Neural cell (in vitro differentiated cells): ENCODE measurements around the gene DRD1. TPM values are rescaled to one million over a fixed set of nuclear protein-coding genes. Genes with fewer than 3 reads are reported as not detected.

Source experiments
- H2AFZ ChIP-seq: fragments of 200-600, 300-800 bp; sonication (generic), shearing (Covaris generic); 2 replicates; pipeline ENCODE4 v1.6.0; 2014; ENCODE audit warnings: low read depth, mild to moderate bottlenecking, antibody characterized with exemption, low read length, moderate library complexity
- H3F3A ChIP-seq: fragments of 200-600 bp; shearing (Covaris generic); 2 replicates; pipeline ENCODE4 v1.6.1; 2016; ENCODE audit warnings: mild to moderate bottlenecking, moderate library complexity, mixed read lengths, antibody characterized with exemption, low read length; ENCODE audit not compliant: insufficient read depth, poor library complexity, severe bottlenecking
- H3K27ac ChIP-seq: fragments of 200-600, 300-800 bp; sonication (generic), shearing (Covaris generic); 2 replicates; pipeline ENCODE4 v1.5.1; 2014; ENCODE audit warnings: mild to moderate bottlenecking, low read length, moderate library complexity
- H3K27me3 ChIP-seq: fragments of 300-800, 200-600 bp; sonication (generic), shearing (Covaris generic); 2 replicates; pipeline ENCODE4 v1.6.0; 2014; ENCODE audit warnings: mild to moderate bottlenecking, low read depth, low read length, moderate library complexity; ENCODE audit not compliant: insufficient read depth
- H3K36me3 ChIP-seq: fragments of 300-800, 200-600 bp; sonication (generic), shearing (Covaris generic); 2 replicates; pipeline ENCODE4 v1.5.1; 2014; ENCODE audit warnings: mild to moderate bottlenecking, antibody characterized with exemption, low read length, moderate library complexity; ENCODE audit not compliant: insufficient read depth
- H3K4me2 ChIP-seq: fragments of 300-800, 200-600 bp; sonication (generic), shearing (Covaris generic); 2 replicates; pipeline ENCODE4 v1.6.0; 2014; ENCODE audit warnings: mild to moderate bottlenecking, low read length
- H3K4me3 ChIP-seq: fragments of 300-800, 200-600 bp; sonication (generic), shearing (Covaris generic); 2 replicates; pipeline ENCODE4 v1.5.1; 2014; ENCODE audit warnings: mild to moderate bottlenecking, low read length, moderate library complexity
- H3K79me2 ChIP-seq: fragments of 200-600 bp; shearing (Covaris generic); replicated peaks from 2 replicates; pipeline ENCODE4 v1.6.0; 2014; ENCODE audit warnings: mild to moderate bottlenecking, low read length, moderate library complexity; ENCODE audit not compliant: insufficient read depth
- H3K9ac ChIP-seq: fragments of 300-800, 200-600 bp; sonication (generic), shearing (Covaris generic); 2 replicates; pipeline ENCODE4 v1.6.1; 2016; ENCODE audit warnings: mild to moderate bottlenecking, low read length, mixed read lengths
- H3K9me2 ChIP-seq: fragments of 200-600 bp; shearing (Covaris generic); 2 replicates; pipeline ENCODE4 v1.6.1; 2016; ENCODE audit warnings: mild to moderate bottlenecking, low read length, mixed read lengths; ENCODE audit not compliant: insufficient read depth
- H3K9me3 ChIP-seq: fragments of 200-600, 300-800 bp; sonication (generic), shearing (Covaris generic); 2 replicates; pipeline ENCODE4 v1.6.1; 2016; ENCODE audit warnings: mild to moderate bottlenecking, mixed run types, low read length, moderate library complexity, mixed read lengths
- H4K20me1 ChIP-seq: fragments of 200-600 bp; shearing (Covaris generic); 2 replicates; pipeline ENCODE4 v1.6.1; 2016; ENCODE audit warnings: mild to moderate bottlenecking, mixed run types; ENCODE audit not compliant: insufficient read depth
- CTCF ChIP-seq: fragments of 450-650 bp; IDR thresholded peaks from 2 replicates; pipeline ENCODE4 v1.5.1; 2014; ENCODE audit warnings: antibody characterized with exemption, mild to moderate bottlenecking, moderate library complexity; ENCODE audit not compliant: poor library complexity, severe bottlenecking
- EP300 ChIP-seq: fragments of 450-650 bp; conservative IDR thresholded peaks from 2 replicates; pipeline ENCODE4 v1.6.1; 2014; ENCODE audit warnings: antibody characterized with exemption, mild to moderate bottlenecking, moderate library complexity; ENCODE audit not compliant: poor library complexity, severe bottlenecking
- EZH2 ChIP-seq: fragments of 200-600, 300-800 bp; shearing (Covaris generic), sonication (generic); IDR thresholded peaks from 2 replicates; pipeline ENCODE4 v1.6.1; 2014; ENCODE audit warnings: antibody characterized with exemption, low read length, borderline replicate concordance, mild to moderate bottlenecking; ENCODE audit not compliant: insufficient read depth, poor library complexity, severe bottlenecking
- MXI1 ChIP-seq: fragments of 450-650 bp; conservative IDR thresholded peaks from 2 replicates; pipeline ENCODE4 v1.6.1; 2014; ENCODE audit warnings: antibody characterized with exemption, mild to moderate bottlenecking; ENCODE audit not compliant: poor library complexity, severe bottlenecking
- POLR2AphosphoS5 ChIP-seq: IDR thresholded peaks from 2 replicates; pipeline ENCODE4 v1.6.1; 2012
- RAD21 ChIP-seq: fragments of 450-650 bp; conservative IDR thresholded peaks from 2 replicates; pipeline ENCODE4 v1.6.1; 2014; ENCODE audit warnings: antibody characterized with exemption, mild to moderate bottlenecking, moderate library complexity
- REST ChIP-seq: IDR thresholded peaks from 2 replicates; pipeline ENCODE4 v1.6.1; 2012; ENCODE audit warnings: borderline replicate concordance
- SMC3 ChIP-seq: fragments of 450-650 bp; conservative IDR thresholded peaks from 2 replicates; pipeline ENCODE4 v1.6.1; 2014; ENCODE audit warnings: antibody characterized with exemption, mild to moderate bottlenecking, moderate library complexity; ENCODE audit not compliant: poor library complexity
- TAF1 ChIP-seq: IDR thresholded peaks from 2 replicates; pipeline ENCODE4 v1.6.1; 2012; ENCODE audit warnings: low read depth
- polyA minus RNA-seq: library from RNA; depleted of rRNA, polyadenylated mRNA; stranded (reverse); fragments of >200 nt; gene quantifications from 2 replicates; pipeline ENCODE4 v1.2.3, GENCODE V29; 2014
- polyA plus RNA-seq: library from polyadenylated mRNA; depleted of rRNA; stranded (reverse); fragments of >200 nt; gene quantifications from 2 replicates; pipeline ENCODE4 v1.2.3, GENCODE V29; 2014

DRD1 gene
- 0.33 and 0.72 TPM in 2 replicates for polyA plus RNA-seq
- 1.3 and 1.5 TPM in 2 replicates for polyA minus RNA-seq

GRCh38 chr5:175444060-175444904 is at the start of gene DRD1:
Gene DRD1, minus strand, starts transcription at chr5:175444182. Its CDS starts 1,083 bp downstream, at chr5:175443099.
- H3K27me3 ChIP-seq, result peaks cover 50% of the 10 kb centered on the region
- H4K20me1 ChIP-seq, result no peaks in the 10 kb centered on the region
- H3K36me3 ChIP-seq, result no peaks in the 10 kb centered on the region
- H2AFZ ChIP-seq, result no peak within 1 kb of the TSS
- H3F3A ChIP-seq, result no peaks in the 10 kb centered on the region
- no peaks in the 10 kb centered on the region for H3K9me3 ChIP-seq
- H3K9ac ChIP-seq, result peak within 1 kb of the TSS; percentile 42
- no peaks in the 10 kb centered on the region for H3K9me2 ChIP-seq
- H3K27ac ChIP-seq, result no peak within 1 kb of the TSS
- peak within 1 kb of the TSS; percentile 53 for H3K4me2 ChIP-seq
- H3K4me3 ChIP-seq, result peak within 1 kb of the TSS; percentile 70
- H3K79me2 ChIP-seq, result no peaks in the 10 kb centered on the region
- TF ChIP-seq POLR2AphosphoS5 (no peak), MXI1 (peak; percentile 32), EZH2 (no peak), EP300 (peak; percentile 32), REST (no peak), RAD21 (peak; percentile 93), CTCF (peak; percentile 95), TAF1 (no peak), SMC3 (peak; percentile 98)

GRCh38 chr5:175493726-175494125 is 49.7 kb upstream of the DRD1 start:
- TF ChIP-seq CTCF, result no peak
- no peak for TF ChIP-seq POLR2AphosphoS5
- no peak for TF ChIP-seq MXI1
- no peak for TF ChIP-seq REST
- no peak for TF ChIP-seq SMC3
- H3K36me3 ChIP-seq, result peaks cover 7% of the 10 kb centered on the region

More at GRCh38 chr5:175493726-175494125, 49.7 kb upstream of the DRD1 start:
- no peak overlapping the region for H3K27ac ChIP-seq
- no peaks in the 10 kb centered on the region for H4K20me1 ChIP-seq
- H3K4me2 ChIP-seq, result no peak overlapping the region
- no peaks in the 10 kb centered on the region for H3K9me3 ChIP-seq
- H3K4me3 ChIP-seq, result no peak overlapping the region
- peaks cover 9% of the 10 kb centered on the region for H3K79me2 ChIP-seq
- no peak overlapping the region for H3K9ac ChIP-seq
- H3F3A ChIP-seq, result no peaks in the 10 kb centered on the region
- H3K27me3 ChIP-seq, result no peaks in the 10 kb centered on the region
- H3K9me2 ChIP-seq, result no peaks in the 10 kb centered on the region
- no peak overlapping the region for H2AFZ ChIP-seq
